Endothelial cell of umbilical vein (primary cell): ENCODE data around the gene TLE3. TPM values are rescaled to one million over a fixed set of nuclear protein-coding genes. Genes with fewer than 3 reads are reported as not detected.

Experiments
- BruUV-seq: library from RNA; stranded (reverse); fragments of 400-500 nt; replicated peaks from 2 replicates; lab custom pipeline; 2021; lab: Mats Ljungman, UMichigan
- CTCF ChIA-PET: fragments of 300-600, 350-600 bp; sonication (Branson Sonifier 250); formaldehyde crosslinking; loops from one replicate; lab custom pipeline; 2021; ENCODE audit warnings: antibody characterized with exemption, inconsistent platforms; lab: Charles Lee
- POLR2A ChIA-PET: fragments of 300-600, 350-600 bp; sonication (Branson Sonifier 250); formaldehyde crosslinking; loops from one replicate; lab custom pipeline; 2021; ENCODE audit warnings: antibody characterized with exemption, inconsistent platforms; lab: Charles Lee
- DNase-seq: peaks from one replicate; pipeline ENCODE4 v3.0.0-alpha.2; 2011; ENCODE audit warnings: low read depth, low spot score
- FAIRE-seq: peaks from 2 replicates; lab custom pipeline; 2011; peaks lifted over from hg19 to GRCh38; lab: Jason Lieb, UNC
- H2AFZ ChIP-seq: 2 replicates; pipeline ENCODE4 v1.6.0; 2012; ENCODE audit warnings: low read depth, low read length, control low read depth, inconsistent platforms
- H3K27ac ChIP-seq: 2 replicates; pipeline ENCODE4 v1.5.1; 2011; ENCODE audit warnings: low read depth, mild to moderate bottlenecking, control low read depth, low read length, moderate library complexity; ENCODE audit not compliant: insufficient read depth
- H3K27me3 ChIP-seq, 2 experiments: 2 replicates each; pipeline versions ENCODE4 v1.6.0 to v1.6.1; 2011; ENCODE audit warnings: low read length in 2 of 2, mixed read lengths in 1 of 2; ENCODE audit not compliant: control insufficient read depth in 2 of 2, insufficient read depth in 2 of 2
- H3K36me3 ChIP-seq, 2 experiments: 2 replicates in 1 of 2; 3 replicates in 1 of 2; pipeline ENCODE4 v1.5.1; 2011; ENCODE audit warnings: low read length in 2 of 2, mild to moderate bottlenecking in 1 of 2, moderate library complexity in 1 of 2; ENCODE audit not compliant: control insufficient read depth in 2 of 2, insufficient read depth in 2 of 2; ENCODE audit errors: extremely low read depth in 1 of 2
- H3K4me1 ChIP-seq: 3 replicates; pipeline ENCODE4 v1.5.1; 2011; ENCODE audit warnings: mild to moderate bottlenecking, low read length; ENCODE audit not compliant: control insufficient read depth, insufficient read depth; ENCODE audit errors: extremely low read depth
- H3K4me2 ChIP-seq: 2 replicates; pipeline ENCODE4 v1.6.1; 2011; ENCODE audit warnings: low read length, control low read depth, mixed read lengths; ENCODE audit not compliant: insufficient read depth
- H3K4me3 ChIP-seq, 3 experiments: fragments of 200-600 bp in 1 of 3; sonication (generic), shearing (Covaris generic) in 1 of 3; replicated peaks in 1 of 3; 2 replicates each; pipeline ENCODE4 v1.5.1; 2011 to 2016; ENCODE audit warnings: control low read depth in 3 of 3, low read length in 3 of 3, mild to moderate bottlenecking in 2 of 3, inconsistent platforms in 1 of 3, low read depth in 1 of 3, moderate library complexity in 1 of 3; ENCODE audit not compliant: insufficient read depth in 1 of 3
- H3K79me2 ChIP-seq: 2 replicates; pipeline ENCODE4 v1.6.0; 2012; ENCODE audit warnings: low read length, inconsistent platforms; ENCODE audit not compliant: control insufficient read depth, insufficient read depth
- H3K9ac ChIP-seq: replicated peaks from 2 replicates; pipeline ENCODE3; 2011; ENCODE audit warnings: low read length, control low read depth; ENCODE audit not compliant: insufficient read depth; ENCODE audit errors: extremely low read depth
- H3K9me1 ChIP-seq: replicated peaks from 3 replicates; pipeline ENCODE4 v1.6.0; 2011; ENCODE audit warnings: mild to moderate bottlenecking, low read length; ENCODE audit not compliant: control insufficient read depth, insufficient read depth; ENCODE audit errors: extremely low read depth
- H3K9me3 ChIP-seq: replicated peaks from 2 replicates; pipeline ENCODE4 v1.5.1; 2012; ENCODE audit warnings: low read length, inconsistent platforms; ENCODE audit not compliant: control insufficient read depth, insufficient read depth
- H4K20me1 ChIP-seq: replicated peaks from 2 replicates; pipeline ENCODE3; 2011; ENCODE audit warnings: mild to moderate bottlenecking, low read length; ENCODE audit not compliant: control insufficient read depth, insufficient read depth; ENCODE audit errors: extremely low read depth
- EZH2 ChIP-seq: IDR thresholded peaks from 2 replicates; pipeline ENCODE4 v1.6.1; 2012; ENCODE audit warnings: borderline replicate concordance, low read depth, mild to moderate bottlenecking, moderate library complexity, low read length, inconsistent platforms; ENCODE audit not compliant: severe bottlenecking
- FOS ChIP-seq: IDR thresholded peaks from 2 replicates; pipeline ENCODE4 v1.6.1; 2011; ENCODE audit warnings: mild to moderate bottlenecking, low read length, moderate library complexity, borderline replicate concordance; ENCODE audit not compliant: insufficient read depth
- GATA2 ChIP-seq: IDR thresholded peaks from 2 replicates; pipeline ENCODE4 v1.7.0; 2011; ENCODE audit warnings: low read depth, mild to moderate bottlenecking, moderate library complexity, mixed read lengths, low read length; ENCODE audit not compliant: insufficient read length, insufficient read depth
- JUN ChIP-seq: IDR thresholded peaks from 2 replicates; pipeline ENCODE4 v1.6.1; 2011; ENCODE audit warnings: borderline replicate concordance, low read depth; ENCODE audit not compliant: insufficient read length, insufficient read depth
- MYC ChIP-seq: IDR thresholded peaks from one replicate; pipeline ENCODE4 v1.6.1; 2011; ENCODE audit warnings: mild to moderate bottlenecking, low read depth, low read length
- POLR2A ChIP-seq: IDR thresholded peaks from 2 replicates; pipeline ENCODE4 v1.6.1; 2012; ENCODE audit warnings: low read depth, mild to moderate bottlenecking, control low read depth, low read length
- POLR2AphosphoS5 ChIP-seq: IDR thresholded peaks from 2 replicates; pipeline ENCODE4 v1.6.1; 2012; ENCODE audit warnings: low read depth, mild to moderate bottlenecking, control low read depth, low read length, moderate library complexity; ENCODE audit not compliant: insufficient read depth
- dilution Hi-C: fragments of 300-500 bp; cut with MboI; formaldehyde crosslinking; loops from one replicate; pipeline ENCODE4 v1.15.0; 2019; ENCODE audit warnings: low sequenced_read_pairs; ENCODE audit not compliant: extremely low pct_ligation_motif_present
- intact Hi-C: fragments of 100-400 bp; cut with micrococcal nuclease; formaldehyde crosslinking; loops from one replicate; pipeline ENCODE4 v1.10.0; 2022
- polyA plus RNA-seq, 4 experiments: library from polyadenylated mRNA; depleted of rRNA in 3 of 4; stranded (reverse) in 3 of 4; unstranded in 1 of 4; fragments of >200 nt; gene quantifications; 2 replicates each; pipeline versions ENCODE4 v1.2.1 to v1.2.3, GENCODE V29; 2011 to 2012; ENCODE audit warnings: missing spikeins in 1 of 4
- total RNA-seq: library from RNA; stranded (reverse); gene quantifications from 2 replicates; pipeline ENCODE4 v1.2.3, GENCODE V29; 2021
- TF ChIP-seq, protein P1 (sequence below): IDR thresholded peaks from 2 replicates; pipeline ENCODE4 v1.6.1; 2011; ENCODE audit not compliant: insufficient read depth, insufficient read length
- TF ChIP-seq, protein P2 (sequence below), 2 donors: IDR thresholded peaks; 1 replicate in 1 of 2; 2 replicates in 1 of 2; pipeline ENCODE4 v1.5.1; 2011; ENCODE audit warnings: low read length in 2 of 2, mild to moderate bottlenecking in 2 of 2, moderate library complexity in 2 of 2, control low read depth in 1 of 2, inconsistent platforms in 1 of 2, low read depth in 1 of 2; ENCODE audit not compliant: insufficient read depth in 1 of 2; ENCODE audit errors: extremely low read depth in 1 of 2

TLE3 gene
- total and polyA plus RNA-seq, 2 donors (not counting 3 experiments of a cell fraction or from before 2014, with no cell fraction given), result 40.5 to 56.9 TPM

DNA sequence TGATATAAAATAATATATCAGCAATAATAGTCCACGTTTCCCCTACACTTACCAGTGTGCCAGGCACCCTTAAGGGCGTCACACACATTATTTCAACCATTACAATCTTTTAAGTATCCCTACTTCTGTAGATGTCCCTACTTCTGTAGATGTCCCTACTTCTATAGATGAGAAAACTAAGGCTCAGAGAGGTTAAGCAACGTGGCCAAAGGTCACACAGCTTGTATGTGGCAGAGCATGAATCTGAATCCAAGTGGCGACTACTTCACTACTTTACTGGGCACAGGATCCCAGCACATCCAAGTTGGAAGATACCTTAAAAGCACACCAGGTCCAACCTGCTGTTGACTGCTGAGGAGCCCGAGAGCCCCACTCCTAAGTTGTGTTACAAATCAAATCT is 77.5 kb downstream of the TLE3 start:
- intact Hi-C loops (no loop called here), dilution Hi-C loops (no loop called here)
- POLR2A ChIA-PET, result no interaction called here
- Histone ChIP-seq H3K9me3 (no peaks in the 10 kb centered on the region), H3K4me1 (no peaks in the 10 kb centered on the region), H3K9me1 (no peaks in the 10 kb centered on the region), H3K9ac (no peak overlapping the region), H3K36me3 (no peaks in the 10 kb centered on the region), H2AFZ (no peak overlapping the region), H3K27ac (no peak overlapping the region), H3K27me3 (peaks cover 0 to 2% of the 10 kb centered on the region in 2 experiments), H3K79me2 (no peaks in the 10 kb centered on the region), H4K20me1 (no peaks in the 10 kb centered on the region), H3K4me3 (no peak overlapping the region), H3K4me2 (no peak overlapping the region)
- BruUV-seq, result no TSS peak
- DNase-seq (no peak), FAIRE-seq (no peak)
- TF ChIP-seq, protein P1, sequence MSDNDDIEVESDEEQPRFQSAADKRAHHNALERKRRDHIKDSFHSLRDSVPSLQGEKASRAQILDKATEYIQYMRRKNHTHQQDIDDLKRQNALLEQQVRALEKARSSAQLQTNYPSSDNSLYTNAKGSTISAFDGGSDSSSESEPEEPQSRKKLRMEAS, result no peak
- TF ChIP-seq POLR2AphosphoS5 (no peak), MYC (no peak), POLR2A (no peak), EZH2 (no peak)
- CTCF ChIA-PET, result no interaction called here

GRCh38 chr15:70018646-70019600 is 78.8 kb downstream of the TLE3 start:
- H3K4me3 ChIP-seq, result no peak overlapping the region
- intact Hi-C loops (no loop called here), dilution Hi-C loops (no loop called here)
- BruUV-seq, result no TSS peak
- ChIA-PET CTCF (no interaction called here), POLR2A (no interaction called here)
- no peaks in the 10 kb centered on the region for H3K9me3 ChIP-seq
- H3K4me2 ChIP-seq, result no peak overlapping the region
- H3K9ac ChIP-seq, result no peak overlapping the region
- no peak for FAIRE-seq
- DNase-seq, result no peak
- H3K27me3 ChIP-seq, result peaks cover 0 to 2% of the 10 kb centered on the region in 2 experiments
- no peaks in the 10 kb centered on the region for H3K9me1 ChIP-seq
- H3K27ac ChIP-seq, result no peak overlapping the region
- no peaks in the 10 kb centered on the region for H4K20me1 ChIP-seq
- TF ChIP-seq JUN (no peak), EZH2 (no peak), POLR2A (no peak), FOS (no peak), POLR2AphosphoS5 (no peak), MYC (no peak), GATA2 (no peak)
- TF ChIP-seq, protein P2, sequence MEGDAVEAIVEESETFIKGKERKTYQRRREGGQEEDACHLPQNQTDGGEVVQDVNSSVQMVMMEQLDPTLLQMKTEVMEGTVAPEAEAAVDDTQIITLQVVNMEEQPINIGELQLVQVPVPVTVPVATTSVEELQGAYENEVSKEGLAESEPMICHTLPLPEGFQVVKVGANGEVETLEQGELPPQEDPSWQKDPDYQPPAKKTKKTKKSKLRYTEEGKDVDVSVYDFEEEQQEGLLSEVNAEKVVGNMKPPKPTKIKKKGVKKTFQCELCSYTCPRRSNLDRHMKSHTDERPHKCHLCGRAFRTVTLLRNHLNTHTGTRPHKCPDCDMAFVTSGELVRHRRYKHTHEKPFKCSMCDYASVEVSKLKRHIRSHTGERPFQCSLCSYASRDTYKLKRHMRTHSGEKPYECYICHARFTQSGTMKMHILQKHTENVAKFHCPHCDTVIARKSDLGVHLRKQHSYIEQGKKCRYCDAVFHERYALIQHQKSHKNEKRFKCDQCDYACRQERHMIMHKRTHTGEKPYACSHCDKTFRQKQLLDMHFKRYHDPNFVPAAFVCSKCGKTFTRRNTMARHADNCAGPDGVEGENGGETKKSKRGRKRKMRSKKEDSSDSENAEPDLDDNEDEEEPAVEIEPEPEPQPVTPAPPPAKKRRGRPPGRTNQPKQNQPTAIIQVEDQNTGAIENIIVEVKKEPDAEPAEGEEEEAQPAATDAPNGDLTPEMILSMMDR (IDR thresholded peaks at IDR 0.05; ENCODE audit: extremely low read depth in 1 of 2, insufficient read depth in 1 of 2, low read depth in 1 of 2, low read length in 2 of 2), result no peak
- TF ChIP-seq, protein P1, result no peak
- no peak overlapping the region for H2AFZ ChIP-seq
- no peaks in the 10 kb centered on the region for H3K79me2 ChIP-seq
- no peaks in the 10 kb centered on the region for H3K4me1 ChIP-seq
- H3K36me3 ChIP-seq, result no peaks in the 10 kb centered on the region
